Upper lobe of right lung (tissue), 1 donor: Measurements from ENCODE around the gene TIMM22. TPM values are rescaled to one million over a fixed set of nuclear protein-coding genes. Genes with fewer than 3 reads are reported as not detected.

Experiments
- ATAC-seq: fragments of 200-7000 bp; cut with Tn5 transposase; one replicate; pipeline ENCODE4 v1.9.1; 2020; ENCODE audit warnings: mild to moderate bottlenecking, moderate library complexity
- DNase-seq: peaks from one replicate; pipeline ENCODE4 v3.0.0-alpha.2; 2020
- H3K27ac ChIP-seq: fragments of 200-600 bp; one replicate; pipeline ENCODE4 v1.8.0; 2022
- H3K27me3 ChIP-seq: fragments of 200-600 bp; one replicate; pipeline ENCODE4 v1.8.0; 2022; ENCODE audit warnings: mild to moderate bottlenecking
- H3K36me3 ChIP-seq: fragments of 200-600 bp; one replicate; pipeline ENCODE4 v1.8.0; 2022
- H3K4me1 ChIP-seq: fragments of 200-600 bp; one replicate; pipeline ENCODE4 v1.8.0; 2022
- H3K4me3 ChIP-seq: fragments of 200-600 bp; one replicate; pipeline ENCODE4 v1.8.0; 2022; ENCODE audit warnings: mild to moderate bottlenecking
- H3K9me3 ChIP-seq: fragments of 200-600 bp; one replicate; pipeline ENCODE4 v1.8.0; 2022
- intact Hi-C: fragments of 100-400 bp; cut with DNase I; formaldehyde crosslinking; loops from one replicate; pipeline ENCODE4 v1.11.0; 2022
- total RNA-seq: library from RNA; stranded (reverse); fragmentation: NEBNext Ultra II Directional; extraction: Animal tissue kit (Norgen Biotek cat#: 25700); gene quantifications from one replicate; pipeline ENCODE4 v1.2.1, GENCODE V29; 2021
- TF ChIP-seq, protein P1 (sequence below): fragments of 200-600 bp; IDR thresholded peaks from one replicate; pipeline ENCODE4 v1.8.0; 2022; ENCODE audit warnings: antibody characterized with exemption
- donor health status: DM: no; HTN: yes; CAD: no; lungs with severe emphysema.

TIMM22 gene
- total RNA-seq, 1 donor from 2014 or later = 10.7 TPM

DNA sequence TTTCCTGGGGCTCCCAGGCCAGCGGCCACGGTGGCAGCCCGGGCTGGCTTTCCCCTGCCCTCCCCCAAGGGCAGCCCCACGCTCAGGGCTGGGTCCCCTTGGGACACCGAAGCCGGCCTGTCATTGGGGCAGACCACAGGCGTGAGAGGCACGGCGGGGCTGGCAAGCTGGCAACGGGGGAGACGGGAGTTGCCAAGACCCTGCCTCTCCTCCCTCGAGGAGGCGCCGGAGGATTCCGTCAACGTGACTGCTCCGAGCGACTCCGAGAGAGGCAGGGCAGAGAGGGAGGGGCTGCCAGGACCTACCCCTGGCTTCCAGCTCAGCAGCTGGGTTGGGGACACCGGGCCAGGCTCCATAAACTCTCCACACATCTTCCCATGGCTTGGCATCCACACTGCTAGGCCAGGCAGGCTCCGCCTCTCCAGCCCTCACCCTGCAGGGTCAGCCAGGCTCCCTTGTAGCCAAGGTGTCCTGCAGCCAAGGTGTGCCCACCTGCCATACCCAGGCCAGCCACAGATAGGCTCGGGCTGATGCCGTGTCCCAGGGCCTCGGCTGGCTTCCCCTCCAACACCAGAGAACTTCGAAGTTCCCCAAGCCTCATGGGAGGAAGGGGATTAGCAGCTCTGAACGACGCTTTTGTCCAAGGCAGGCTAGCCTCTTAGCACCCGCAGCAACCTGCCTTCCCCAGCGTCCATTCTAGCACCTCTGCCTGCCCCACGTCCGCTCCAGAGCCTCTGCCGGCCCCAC lies 25.5 kb downstream of the TIMM22 start:
- Histone ChIP-seq H3K27ac (no peak overlapping the region), H3K9me3 (no peaks in the 10 kb centered on the region), H3K4me1 (no peaks in the 10 kb centered on the region), H3K27me3 (no peaks in the 10 kb centered on the region), H3K4me3 (no peak overlapping the region), H3K36me3 (peaks cover 11% of the 10 kb centered on the region)
- DNase-seq (no peak), ATAC-seq (peak; percentile 6)
- intact Hi-C loops = no loop called here
- TF ChIP-seq, protein P1, sequence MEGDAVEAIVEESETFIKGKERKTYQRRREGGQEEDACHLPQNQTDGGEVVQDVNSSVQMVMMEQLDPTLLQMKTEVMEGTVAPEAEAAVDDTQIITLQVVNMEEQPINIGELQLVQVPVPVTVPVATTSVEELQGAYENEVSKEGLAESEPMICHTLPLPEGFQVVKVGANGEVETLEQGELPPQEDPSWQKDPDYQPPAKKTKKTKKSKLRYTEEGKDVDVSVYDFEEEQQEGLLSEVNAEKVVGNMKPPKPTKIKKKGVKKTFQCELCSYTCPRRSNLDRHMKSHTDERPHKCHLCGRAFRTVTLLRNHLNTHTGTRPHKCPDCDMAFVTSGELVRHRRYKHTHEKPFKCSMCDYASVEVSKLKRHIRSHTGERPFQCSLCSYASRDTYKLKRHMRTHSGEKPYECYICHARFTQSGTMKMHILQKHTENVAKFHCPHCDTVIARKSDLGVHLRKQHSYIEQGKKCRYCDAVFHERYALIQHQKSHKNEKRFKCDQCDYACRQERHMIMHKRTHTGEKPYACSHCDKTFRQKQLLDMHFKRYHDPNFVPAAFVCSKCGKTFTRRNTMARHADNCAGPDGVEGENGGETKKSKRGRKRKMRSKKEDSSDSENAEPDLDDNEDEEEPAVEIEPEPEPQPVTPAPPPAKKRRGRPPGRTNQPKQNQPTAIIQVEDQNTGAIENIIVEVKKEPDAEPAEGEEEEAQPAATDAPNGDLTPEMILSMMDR = no peak

DNA sequence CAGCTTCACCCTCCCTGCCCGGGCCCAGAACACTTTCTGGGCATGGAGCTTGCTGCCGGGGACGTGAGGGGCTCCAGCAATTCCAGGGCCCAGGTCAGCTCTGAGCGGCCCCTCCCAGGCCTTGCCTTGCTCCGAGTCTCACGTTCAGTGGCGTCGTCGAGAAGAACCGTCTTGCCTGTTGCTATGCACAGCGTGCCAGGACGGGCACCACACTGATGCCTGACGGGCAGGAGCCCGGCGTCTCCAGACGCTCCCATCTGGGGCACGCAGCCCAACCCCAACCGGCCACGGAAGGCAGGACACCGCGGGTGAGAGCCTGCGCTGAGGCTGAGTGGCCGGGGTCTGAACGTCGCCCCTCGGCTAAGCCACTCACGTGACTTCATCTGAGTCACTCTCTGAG lies 27.1 kb downstream of the TIMM22 start:
- Histone ChIP-seq H3K36me3 (peaks cover 11% of the 10 kb centered on the region), H3K4me1 (no peaks in the 10 kb centered on the region), H3K4me3 (no peak overlapping the region), H3K27ac (no peak overlapping the region), H3K9me3 (no peaks in the 10 kb centered on the region), H3K27me3 (no peaks in the 10 kb centered on the region)
- TF ChIP-seq, protein P1 = no peak
- no peak for ATAC-seq
- intact Hi-C loops = no loop called here
- DNase-seq = no peak

DNA sequence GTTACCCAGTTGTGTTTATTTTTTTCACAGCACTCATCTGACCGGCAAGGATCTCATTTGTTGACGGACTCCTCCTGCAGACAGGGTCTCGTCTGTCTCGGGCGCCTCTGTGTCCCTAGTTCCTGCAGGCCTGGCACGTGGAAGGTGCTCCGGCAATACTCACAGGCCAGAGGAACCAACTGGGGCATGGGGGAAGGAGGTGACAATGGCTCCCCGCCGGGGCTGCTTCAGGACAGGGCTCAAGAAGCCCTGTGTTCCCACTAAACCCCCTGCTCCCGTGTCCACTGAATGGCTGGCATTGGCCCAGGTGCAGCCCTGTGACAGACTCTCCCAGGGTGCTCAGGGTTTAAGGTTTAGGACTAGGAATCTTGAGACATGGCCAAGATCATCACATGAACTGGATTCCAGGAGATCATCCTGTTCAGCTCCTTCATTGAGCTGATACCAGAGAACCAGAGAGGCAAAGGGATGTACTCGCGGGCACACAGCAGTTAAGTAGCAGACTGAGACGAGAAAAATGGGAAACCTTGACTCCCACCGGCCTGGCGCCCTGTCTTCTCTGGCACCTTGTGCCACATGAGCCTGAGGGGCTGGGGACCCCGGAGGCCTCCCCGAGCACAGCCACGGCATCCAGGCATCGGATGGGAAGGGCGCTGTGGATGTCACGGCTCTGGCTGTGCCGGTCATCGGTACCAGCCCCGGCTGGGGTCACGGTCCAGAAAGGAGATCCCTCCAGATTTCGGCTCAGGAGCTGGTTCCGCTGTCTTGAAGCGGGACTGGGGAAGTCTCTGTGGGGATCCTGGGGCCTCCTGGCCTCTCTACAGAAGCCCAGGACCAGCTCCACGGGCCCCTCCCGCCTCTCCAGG lies 29.0 kb downstream of the TIMM22 start:
- Histone ChIP-seq H3K27ac (no peak overlapping the region), H3K9me3 (no peaks in the 10 kb centered on the region), H3K4me3 (no peak overlapping the region), H3K4me1 (peaks cover 9% of the 10 kb centered on the region), H3K36me3 (peaks cover 11% of the 10 kb centered on the region), H3K27me3 (no peaks in the 10 kb centered on the region)
- ATAC-seq (no peak), DNase-seq (no peak)
- intact Hi-C loops = no loop called here
- TF ChIP-seq, protein P1 = no peak

DNA sequence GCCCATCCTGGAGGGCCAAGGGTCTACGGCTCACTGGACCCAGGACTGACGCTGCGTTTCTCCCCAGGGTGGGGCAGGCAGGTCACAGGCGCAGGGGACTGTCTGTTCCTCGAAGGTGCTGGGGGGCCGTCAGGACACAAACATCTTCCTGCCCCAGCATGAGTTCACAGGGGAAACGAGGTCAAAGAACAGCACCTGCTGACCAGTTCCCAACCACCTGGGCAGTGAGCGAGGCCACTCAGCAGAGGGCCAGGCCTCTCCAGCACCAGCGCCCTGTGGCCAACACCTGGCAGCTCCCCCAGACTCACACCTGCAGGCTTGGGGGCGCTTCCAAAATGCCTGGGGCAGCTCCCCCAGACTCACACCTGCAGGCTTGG lies 29.7 kb downstream of the TIMM22 start:
- DNase-seq (no peak), ATAC-seq (no peak)
- Histone ChIP-seq H3K9me3 (no peaks in the 10 kb centered on the region), H3K4me3 (no peak overlapping the region), H3K36me3 (peaks cover 11% of the 10 kb centered on the region), H3K27ac (no peak overlapping the region), H3K27me3 (no peaks in the 10 kb centered on the region), H3K4me1 (peaks cover 12% of the 10 kb centered on the region)
- intact Hi-C loops = no loop called here
- TF ChIP-seq, protein P1 = no peak

DNA sequence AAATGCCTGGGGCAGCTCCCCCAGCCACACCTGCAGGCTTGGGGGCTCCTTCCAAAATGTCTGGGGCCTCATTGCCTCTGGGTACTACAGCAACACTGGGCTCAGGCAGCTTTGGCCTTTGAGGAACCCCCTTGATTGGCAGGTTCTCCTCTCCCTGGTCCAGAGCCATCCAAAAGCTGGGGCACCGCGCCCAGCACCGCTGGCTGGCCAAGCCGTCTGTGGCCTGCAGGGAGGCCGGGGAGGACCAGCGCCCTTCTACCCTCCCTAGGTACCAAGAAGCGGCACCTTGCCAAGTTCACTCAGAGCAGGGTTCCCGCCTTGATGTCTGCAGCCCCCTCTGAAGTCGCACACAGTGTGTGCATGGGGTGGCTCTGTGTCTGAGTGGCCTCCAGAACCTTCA lies 30.1 kb downstream of the TIMM22 start:
- peaks cover 12% of the 10 kb centered on the region for H3K4me1 ChIP-seq
- no peak overlapping the region for H3K4me3 ChIP-seq
- DNase-seq = no peak
- H3K27ac ChIP-seq = no peak overlapping the region
- no peaks in the 10 kb centered on the region for H3K27me3 ChIP-seq
- H3K36me3 ChIP-seq = peaks cover 11% of the 10 kb centered on the region
- intact Hi-C loops = no loop called here
- TF ChIP-seq, protein P1 = no peak
- ATAC-seq = no peak
- no peaks in the 10 kb centered on the region for H3K9me3 ChIP-seq
